Measurements from ENCODE around the gene TRIM7.

TRIM7 gene

DNA sequence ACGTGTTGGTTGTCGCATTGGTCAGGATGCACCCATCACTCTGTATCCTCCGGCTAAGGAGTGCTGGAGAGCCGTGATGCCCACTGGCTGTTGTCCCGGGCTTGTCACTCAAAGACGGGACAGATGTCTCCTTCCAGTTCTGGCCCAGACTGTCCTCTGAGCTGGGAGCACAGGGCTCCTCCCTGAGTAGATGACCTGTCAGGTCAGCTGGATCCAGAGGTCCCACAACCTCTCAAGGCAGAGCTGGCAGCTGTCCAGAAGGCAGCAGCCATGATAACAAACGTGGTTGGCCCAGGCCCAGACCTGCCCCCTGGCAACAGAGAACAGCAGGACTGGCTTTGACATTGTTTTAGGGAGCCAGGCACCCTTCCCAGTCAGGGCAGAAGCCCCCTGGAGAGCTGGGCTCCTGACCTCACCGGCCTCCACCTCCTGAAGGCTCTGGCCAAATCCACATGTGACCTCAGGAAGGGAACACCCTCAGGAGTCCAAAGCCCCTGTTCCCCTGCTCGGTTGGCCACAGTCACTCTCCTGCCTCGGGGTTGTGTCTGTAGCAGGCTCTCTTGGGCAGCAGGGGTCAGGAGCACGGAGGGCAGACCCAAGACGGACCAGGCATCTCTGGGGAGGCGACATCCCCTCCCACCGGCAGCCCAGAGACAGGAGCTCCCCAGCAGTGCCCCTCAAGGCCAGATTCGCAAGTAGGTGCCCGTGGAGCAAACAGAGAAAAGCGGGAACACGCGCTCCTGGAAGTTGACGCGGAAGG lies 10.3 kb downstream of the TRIM7 start:
- H3K27ac ChIP-seq = no peak overlapping the region
- no peak overlapping the region for H3K4me3 ChIP-seq (ENCODE audit: low read depth in 1 of 2, low read length in 1 of 2)
- no peaks in the 10 kb centered on the region for H3K9me3 ChIP-seq
- H3K4me1 ChIP-seq (ENCODE audit: control insufficient read depth in 1 of 2, insufficient read depth in 1 of 2, low read depth in 1 of 2, low read length in 1 of 2) = peaks cover 23 to 29% of the 10 kb centered on the region in 2 experiments
- no peaks in the 10 kb centered on the region for H3K36me3 ChIP-seq
- H3K27me3 ChIP-seq = peaks cover 36% of the 10 kb centered on the region
- no peak for TF ChIP-seq CTCF (IDR thresholded peaks at IDR 0.05)

DNA sequence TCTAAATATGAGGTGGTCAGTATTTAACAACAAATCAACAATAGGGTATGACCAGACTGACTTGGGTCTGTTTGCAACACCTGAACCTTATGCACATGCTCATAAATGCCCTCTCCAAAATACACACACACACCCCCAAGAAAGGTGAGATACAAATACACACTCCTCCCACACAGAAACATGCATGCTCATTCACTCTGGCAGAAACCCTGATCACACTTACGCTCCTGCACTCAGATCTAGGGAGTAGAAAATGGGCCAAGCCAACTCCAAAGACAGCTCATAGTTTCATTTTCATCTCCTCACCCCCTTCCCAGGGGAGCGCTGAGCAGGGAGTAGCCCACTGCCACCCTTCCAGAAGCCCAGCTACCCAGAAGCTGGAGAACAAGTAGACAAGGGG lies 11.3 kb downstream of the TRIM7 start:
- Histone ChIP-seq H3K36me3 (no peaks in the 10 kb centered on the region), H3K27ac (no peak overlapping the region), H3K9me3 (no peaks in the 10 kb centered on the region), H3K27me3 (peaks cover 37% of the 10 kb centered on the region), H3K4me1 (ENCODE audit: control insufficient read depth in 1 of 2, insufficient read depth in 1 of 2, low read depth in 1 of 2, low read length in 1 of 2) (peaks cover 33 to 39% of the 10 kb centered on the region in 2 experiments), H3K4me3 (ENCODE audit: low read depth in 1 of 2, low read length in 1 of 2) (no peak overlapping the region)
- TF ChIP-seq CTCF (IDR thresholded peaks at IDR 0.05) = no peak

GRCh38 chr5:181192337-181193046 lies 12.5 kb downstream of the TRIM7 start:
- Histone ChIP-seq H3K9me3 (no peaks in the 10 kb centered on the region), H3K4me1 (ENCODE audit: control insufficient read depth in 1 of 2, insufficient read depth in 1 of 2, low read depth in 1 of 2, low read length in 1 of 2) (peaks cover 39 to 47% of the 10 kb centered on the region in 2 experiments), H3K27me3 (peaks cover 39% of the 10 kb centered on the region), H3K4me3 (ENCODE audit: low read depth in 1 of 2, low read length in 1 of 2) (peak overlapping the region; percentile 77 to 86), H3K36me3 (no peaks in the 10 kb centered on the region), H3K27ac (peak overlapping the region; percentile 84)
- TF ChIP-seq CTCF (IDR thresholded peaks at IDR 0.05) = no peak

DNA sequence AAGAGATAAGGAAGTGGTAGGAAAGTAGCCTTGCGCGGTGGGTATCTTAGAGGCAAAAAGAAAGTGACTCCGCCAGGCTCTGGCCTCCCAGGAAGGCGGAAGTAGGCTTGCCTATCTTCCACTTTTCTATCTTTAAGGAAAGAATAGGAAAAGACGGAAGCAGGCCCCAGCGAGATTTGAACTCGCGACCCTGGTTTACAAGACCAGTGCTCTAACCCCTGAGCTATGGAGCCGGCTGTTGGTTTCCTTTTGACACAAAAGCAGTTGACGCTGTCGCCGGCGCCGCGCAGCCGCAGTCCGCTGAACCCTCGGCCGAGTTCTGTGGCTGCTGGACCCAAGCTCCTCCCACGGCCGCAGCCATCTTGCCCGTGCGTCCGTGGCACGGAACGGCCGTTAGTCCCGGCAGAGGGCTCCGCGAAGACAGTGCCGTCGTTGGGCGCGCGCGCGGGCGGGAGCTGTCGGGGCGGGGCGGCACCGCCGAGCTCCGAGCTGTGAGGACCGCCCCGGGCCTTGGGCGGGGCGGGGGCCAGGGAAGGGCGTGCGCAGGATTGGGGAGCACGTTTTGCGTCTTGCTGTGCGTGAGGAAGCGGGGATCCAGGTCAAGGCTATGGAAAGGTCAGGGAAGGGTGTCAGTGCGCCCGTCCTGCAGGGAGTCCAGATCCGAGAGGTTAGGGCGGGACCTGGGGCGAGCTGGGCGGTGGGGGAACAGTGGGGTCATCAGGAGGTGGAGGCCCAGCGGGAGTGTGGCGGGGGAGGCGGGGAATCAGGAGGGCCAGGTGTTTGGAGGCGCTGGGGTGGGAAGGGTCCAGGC lies 13.3 kb downstream of the TRIM7 start:
- Histone ChIP-seq H3K9me3 (no peaks in the 10 kb centered on the region), H3K27ac (peak overlapping the region; percentile 84), H3K36me3 (no peaks in the 10 kb centered on the region), H3K27me3 (peaks cover 45% of the 10 kb centered on the region), H3K4me1 (ENCODE audit: control insufficient read depth in 1 of 2, insufficient read depth in 1 of 2, low read depth in 1 of 2, low read length in 1 of 2) (peaks cover 39 to 47% of the 10 kb centered on the region in 2 experiments), H3K4me3 (ENCODE audit: low read depth in 1 of 2, low read length in 1 of 2) (peak overlapping the region; percentile 77 to 86)
- peak; percentile 56 for TF ChIP-seq CTCF (IDR thresholded peaks at IDR 0.05)

GRCh38 chr5:181190711-181191525 lies 14.1 kb downstream of the TRIM7 start:
- Histone ChIP-seq H3K4me1 (ENCODE audit: control insufficient read depth in 1 of 2, insufficient read depth in 1 of 2, low read depth in 1 of 2, low read length in 1 of 2) (peaks cover 39 to 47% of the 10 kb centered on the region in 2 experiments), H3K9me3 (no peaks in the 10 kb centered on the region), H3K4me3 (ENCODE audit: low read depth in 1 of 2, low read length in 1 of 2) (peak overlapping the region; percentile 77 to 86), H3K27me3 (peaks cover 53% of the 10 kb centered on the region), H3K36me3 (no peaks in the 10 kb centered on the region), H3K27ac (peak overlapping the region; percentile 84)
- TF ChIP-seq CTCF (IDR thresholded peaks at IDR 0.05) = no peak

All from neutrophil (primary cell).